Nephron progenitor cell (in vitro differentiated cells): Measurements from ENCODE around the gene MAPK9.

Source experiments
- DNase-seq: peaks from one replicate; pipeline ENCODE4 v3.0.0; 2021
- H3K27ac Mint-ChIP-seq: 2 replicates; pipeline ENCODE4 v1.8.0; 2021; ENCODE audit warnings: mild to moderate bottlenecking, moderate library complexity, mixed read lengths
- H3K27me3 Mint-ChIP-seq: 2 replicates; pipeline ENCODE4 v1.8.0; 2021; ENCODE audit warnings: mild to moderate bottlenecking, low read depth, mixed read lengths; ENCODE audit not compliant: poor library complexity
- H3K36me3 Mint-ChIP-seq: 2 replicates; pipeline ENCODE4 v1.8.0; 2021; ENCODE audit warnings: low read depth, mixed read lengths
- H3K4me1 Mint-ChIP-seq: 2 replicates; pipeline ENCODE4 v1.8.0; 2021; ENCODE audit warnings: mixed read lengths
- H3K4me3 Mint-ChIP-seq: 2 replicates; pipeline ENCODE4 v1.8.0; 2021; ENCODE audit warnings: mild to moderate bottlenecking, moderate library complexity, mixed read lengths
- H3K9me3 Mint-ChIP-seq: 2 replicates; pipeline ENCODE4 v1.8.0; 2021; ENCODE audit warnings: mild to moderate bottlenecking, moderate library complexity, mixed read lengths
- TF ChIP-seq, protein P1 (sequence below): fragments of 200-600 bp; sonication (generic); IDR thresholded peaks from 2 replicates; pipeline ENCODE4 v1.5.0; 2021; ENCODE audit warnings: antibody characterized with exemption

Gene MAPK9

DNA sequence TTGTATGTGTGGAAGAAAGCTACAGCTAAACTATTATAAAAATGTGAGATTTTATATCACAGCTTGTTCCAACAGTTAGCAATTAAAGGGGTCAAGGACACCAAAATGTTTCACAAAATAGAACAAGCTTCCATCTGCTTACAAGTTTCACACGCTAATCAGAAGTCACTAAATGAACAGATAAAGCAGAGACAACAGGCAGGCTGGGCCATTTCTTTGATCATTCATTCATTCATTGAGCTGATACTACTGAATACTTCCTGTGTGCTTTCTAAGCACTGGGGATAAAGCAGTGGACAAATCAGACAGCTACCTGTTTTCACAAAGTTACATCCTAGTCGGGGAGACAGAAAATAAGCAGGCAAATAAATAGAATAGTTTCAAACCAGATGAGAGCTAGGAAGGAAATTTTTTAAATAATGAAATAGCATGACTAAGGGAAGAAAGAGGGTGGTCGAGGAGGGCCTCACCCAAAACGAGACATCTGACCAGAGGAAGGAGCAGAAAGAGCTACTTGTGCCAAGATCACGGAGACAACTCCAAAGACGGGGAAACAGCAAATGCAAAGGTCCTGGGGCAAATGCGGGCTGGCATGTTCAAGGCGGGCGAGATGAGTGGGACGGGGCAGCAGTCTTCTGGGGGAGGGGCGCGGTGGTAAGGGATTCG is 1.2 kb downstream of the MAPK9 start:
- peaks cover 40% of the 10 kb centered on the region for H3K36me3 Mint-ChIP-seq
- no peak overlapping the region for H3K27ac Mint-ChIP-seq
- peak overlapping the region; percentile 87 for H3K4me3 Mint-ChIP-seq
- peaks cover 6% of the 10 kb centered on the region for H3K27me3 Mint-ChIP-seq
- peaks cover 8% of the 10 kb centered on the region for H3K9me3 Mint-ChIP-seq
- peaks cover 33% of the 10 kb centered on the region for H3K4me1 Mint-ChIP-seq
- TF ChIP-seq, protein P1, sequence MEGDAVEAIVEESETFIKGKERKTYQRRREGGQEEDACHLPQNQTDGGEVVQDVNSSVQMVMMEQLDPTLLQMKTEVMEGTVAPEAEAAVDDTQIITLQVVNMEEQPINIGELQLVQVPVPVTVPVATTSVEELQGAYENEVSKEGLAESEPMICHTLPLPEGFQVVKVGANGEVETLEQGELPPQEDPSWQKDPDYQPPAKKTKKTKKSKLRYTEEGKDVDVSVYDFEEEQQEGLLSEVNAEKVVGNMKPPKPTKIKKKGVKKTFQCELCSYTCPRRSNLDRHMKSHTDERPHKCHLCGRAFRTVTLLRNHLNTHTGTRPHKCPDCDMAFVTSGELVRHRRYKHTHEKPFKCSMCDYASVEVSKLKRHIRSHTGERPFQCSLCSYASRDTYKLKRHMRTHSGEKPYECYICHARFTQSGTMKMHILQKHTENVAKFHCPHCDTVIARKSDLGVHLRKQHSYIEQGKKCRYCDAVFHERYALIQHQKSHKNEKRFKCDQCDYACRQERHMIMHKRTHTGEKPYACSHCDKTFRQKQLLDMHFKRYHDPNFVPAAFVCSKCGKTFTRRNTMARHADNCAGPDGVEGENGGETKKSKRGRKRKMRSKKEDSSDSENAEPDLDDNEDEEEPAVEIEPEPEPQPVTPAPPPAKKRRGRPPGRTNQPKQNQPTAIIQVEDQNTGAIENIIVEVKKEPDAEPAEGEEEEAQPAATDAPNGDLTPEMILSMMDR = no peak
- DNase-seq = no peak

DNA sequence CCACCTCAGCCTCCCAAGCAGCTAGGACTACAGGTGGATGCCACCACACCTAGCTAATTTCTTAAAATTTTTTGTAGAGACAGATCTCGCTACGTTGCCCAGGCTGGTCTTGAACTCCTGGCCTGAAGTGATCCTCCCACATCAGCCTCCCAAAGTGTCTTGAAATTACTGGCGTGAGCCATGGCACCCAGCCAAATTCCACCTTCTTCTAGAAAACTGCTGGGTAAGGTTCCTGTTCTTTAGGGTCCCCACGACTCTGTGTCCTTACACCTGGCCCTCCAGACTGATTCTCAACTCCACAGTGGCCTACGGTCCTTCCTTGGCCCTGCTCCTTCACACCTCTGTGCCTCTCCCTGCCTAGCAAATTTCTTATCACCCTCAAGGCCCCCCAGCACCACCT is 1.9 kb downstream of the MAPK9 start:
- H3K4me1 Mint-ChIP-seq = peaks cover 33% of the 10 kb centered on the region
- DNase-seq = no peak
- H3K36me3 Mint-ChIP-seq = peaks cover 46% of the 10 kb centered on the region
- peak overlapping the region; percentile 87 for H3K4me3 Mint-ChIP-seq
- peaks cover 8% of the 10 kb centered on the region for H3K9me3 Mint-ChIP-seq
- TF ChIP-seq, protein P1 = no peak
- no peak overlapping the region for H3K27ac Mint-ChIP-seq
- peaks cover 6% of the 10 kb centered on the region for H3K27me3 Mint-ChIP-seq

DNA sequence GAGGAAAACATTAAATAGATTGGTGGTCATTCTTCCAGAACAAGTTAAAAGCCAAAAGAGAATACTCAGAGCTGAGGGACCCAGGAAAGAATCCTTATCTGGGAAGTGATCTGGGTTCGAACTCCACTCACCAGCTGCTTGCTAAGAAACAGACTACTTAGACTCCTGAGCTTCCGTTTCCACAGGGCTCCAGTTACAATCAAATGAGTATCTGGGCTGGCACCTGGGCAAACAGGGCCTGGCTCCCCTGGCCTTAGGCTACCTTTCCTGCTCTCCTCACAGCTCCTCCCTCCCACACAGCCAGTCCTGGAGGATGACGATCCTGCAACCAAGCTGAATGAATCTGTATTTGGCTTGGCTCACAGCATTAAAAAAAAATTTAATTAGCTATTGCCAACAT is 2.5 kb downstream of the MAPK9 start:
- Mint-ChIP-seq H3K27me3 (peaks cover 6% of the 10 kb centered on the region), H3K4me1 (peaks cover 33% of the 10 kb centered on the region), H3K4me3 (no peak overlapping the region), H3K9me3 (peaks cover 8% of the 10 kb centered on the region), H3K36me3 (peaks cover 47% of the 10 kb centered on the region), H3K27ac (no peak overlapping the region)
- no peak for DNase-seq
- TF ChIP-seq, protein P1 = no peak

DNA sequence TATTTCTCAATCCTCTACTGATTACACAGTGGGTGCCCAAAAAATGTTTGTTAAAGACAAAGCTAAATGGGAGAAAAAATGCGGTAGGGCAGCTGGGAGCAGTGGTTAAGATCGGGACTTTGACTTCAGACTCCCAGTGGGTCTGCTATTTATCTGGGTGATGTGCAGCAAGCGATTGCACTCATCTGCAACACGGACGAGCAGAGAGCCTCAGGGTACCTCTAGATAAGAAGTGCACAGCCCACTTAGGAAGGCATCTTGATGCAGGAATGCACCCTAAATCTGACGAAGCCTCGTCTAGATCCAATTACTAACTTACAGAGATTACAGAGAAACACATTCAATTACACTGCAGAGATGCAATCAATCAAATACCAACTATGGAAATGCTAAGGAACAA is 4.0 kb downstream of the MAPK9 start:
- Mint-ChIP-seq H3K4me1 (peaks cover 24% of the 10 kb centered on the region), H3K9me3 (peaks cover 8% of the 10 kb centered on the region), H3K27ac (no peak overlapping the region), H3K36me3 (peaks cover 51% of the 10 kb centered on the region), H3K27me3 (peaks cover 3% of the 10 kb centered on the region), H3K4me3 (no peak overlapping the region)
- TF ChIP-seq, protein P1 = no peak
- no peak for DNase-seq

DNA sequence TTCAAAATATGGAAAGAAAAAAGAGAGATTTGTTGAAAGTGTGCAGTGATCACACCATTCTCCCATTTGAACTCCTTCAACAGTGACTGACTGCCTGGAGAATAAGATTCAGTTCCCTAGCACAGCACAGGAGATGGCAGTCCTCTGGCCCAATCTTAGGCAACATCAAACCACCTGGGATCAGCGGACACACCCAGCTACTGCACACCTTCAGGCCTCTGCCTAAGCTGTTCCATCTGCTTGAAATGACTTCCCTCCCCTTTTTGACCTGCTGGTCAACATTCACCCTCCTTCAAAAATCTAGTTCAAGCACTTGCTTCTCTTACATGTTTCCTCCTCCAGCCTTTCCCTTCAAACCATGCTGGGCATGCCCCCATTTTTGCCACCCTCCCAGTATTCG is 4.5 kb downstream of the MAPK9 start:
- Mint-ChIP-seq H3K4me1 (peaks cover 20% of the 10 kb centered on the region), H3K9me3 (peaks cover 8% of the 10 kb centered on the region), H3K27ac (no peak overlapping the region), H3K27me3 (peaks cover 3% of the 10 kb centered on the region), H3K36me3 (peaks cover 56% of the 10 kb centered on the region), H3K4me3 (no peak overlapping the region)
- DNase-seq = no peak
- TF ChIP-seq, protein P1 = no peak

DNA sequence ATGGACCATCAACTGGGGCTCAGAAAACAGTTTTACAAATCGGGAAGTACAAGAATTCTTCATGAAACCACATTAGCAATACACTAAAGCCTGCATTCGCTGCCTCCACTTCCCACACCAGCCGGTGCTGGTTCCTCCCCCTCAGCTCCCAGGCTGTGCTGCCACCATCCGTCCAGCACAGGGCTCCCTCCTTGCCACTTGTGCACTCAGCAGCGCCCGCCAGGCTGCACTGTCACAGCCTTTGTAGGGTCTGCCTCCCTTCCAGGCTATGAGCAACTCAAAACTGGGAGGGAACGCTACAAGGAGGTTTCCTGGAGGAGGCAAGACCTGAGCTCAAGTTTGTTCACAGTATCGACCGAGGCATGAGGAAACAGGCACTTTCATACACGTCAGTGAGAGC is 7.7 kb downstream of the MAPK9 start:
- Mint-ChIP-seq H3K27ac (peak overlapping the region; percentile 69), H3K36me3 (peaks cover 85% of the 10 kb centered on the region), H3K4me1 (no peaks in the 10 kb centered on the region), H3K4me3 (no peak overlapping the region), H3K27me3 (no peaks in the 10 kb centered on the region), H3K9me3 (peaks cover 22% of the 10 kb centered on the region)
- TF ChIP-seq, protein P1 = no peak
- DNase-seq = no peak
